Subcutaneous abdominal adipose tissue (tissue), 5 donors: ENCODE measurements around the gene TOB1.

Experiments used
- H3K27ac ChIP-seq: one replicate; pipeline ENCODE4 v1.7.0; 2013; ENCODE audit warnings: low read depth, mild to moderate bottlenecking, inconsistent platforms, low read length, moderate library complexity
- H3K27me3 ChIP-seq, 5 donors: one replicate each; pipeline ENCODE4 v1.7.0; 2013; ENCODE audit warnings: low read length in 5 of 5, inconsistent platforms in 1 of 5; ENCODE audit not compliant: control insufficient read depth in 5 of 5, insufficient read depth in 4 of 5
- H3K36me3 ChIP-seq, 5 donors: one replicate each; pipeline ENCODE4 v1.7.0; 2013; ENCODE audit warnings: low read length in 5 of 5; ENCODE audit not compliant: control insufficient read depth in 5 of 5, insufficient read depth in 5 of 5
- H3K4me1 ChIP-seq, 5 donors: one replicate each; pipeline ENCODE4 v1.7.0; 2013; ENCODE audit warnings: low read length in 5 of 5, mild to moderate bottlenecking in 3 of 5, moderate library complexity in 1 of 5; ENCODE audit not compliant: control insufficient read depth in 5 of 5, insufficient read depth in 5 of 5
- H3K4me3 ChIP-seq, 5 donors: one replicate each; pipeline ENCODE4 v1.7.0; 2013; ENCODE audit warnings: low read length in 5 of 5, low read depth in 1 of 5
- H3K9ac ChIP-seq, 5 donors: one replicate each; pipeline ENCODE4 v1.7.0; 2013; ENCODE audit warnings: low read length in 5 of 5, mild to moderate bottlenecking in 4 of 5, moderate library complexity in 3 of 5
- H3K9me3 ChIP-seq, 5 donors: one replicate each; pipeline ENCODE4 v1.7.0; 2013; ENCODE audit warnings: low read length in 5 of 5; ENCODE audit not compliant: control insufficient read depth in 5 of 5
- donor health status: healthy.
- donor health status: healthy.
- donor health status: healthy.
- donor health status: healthy.
- donor health status: healthy.

TOB1 gene

DNA sequence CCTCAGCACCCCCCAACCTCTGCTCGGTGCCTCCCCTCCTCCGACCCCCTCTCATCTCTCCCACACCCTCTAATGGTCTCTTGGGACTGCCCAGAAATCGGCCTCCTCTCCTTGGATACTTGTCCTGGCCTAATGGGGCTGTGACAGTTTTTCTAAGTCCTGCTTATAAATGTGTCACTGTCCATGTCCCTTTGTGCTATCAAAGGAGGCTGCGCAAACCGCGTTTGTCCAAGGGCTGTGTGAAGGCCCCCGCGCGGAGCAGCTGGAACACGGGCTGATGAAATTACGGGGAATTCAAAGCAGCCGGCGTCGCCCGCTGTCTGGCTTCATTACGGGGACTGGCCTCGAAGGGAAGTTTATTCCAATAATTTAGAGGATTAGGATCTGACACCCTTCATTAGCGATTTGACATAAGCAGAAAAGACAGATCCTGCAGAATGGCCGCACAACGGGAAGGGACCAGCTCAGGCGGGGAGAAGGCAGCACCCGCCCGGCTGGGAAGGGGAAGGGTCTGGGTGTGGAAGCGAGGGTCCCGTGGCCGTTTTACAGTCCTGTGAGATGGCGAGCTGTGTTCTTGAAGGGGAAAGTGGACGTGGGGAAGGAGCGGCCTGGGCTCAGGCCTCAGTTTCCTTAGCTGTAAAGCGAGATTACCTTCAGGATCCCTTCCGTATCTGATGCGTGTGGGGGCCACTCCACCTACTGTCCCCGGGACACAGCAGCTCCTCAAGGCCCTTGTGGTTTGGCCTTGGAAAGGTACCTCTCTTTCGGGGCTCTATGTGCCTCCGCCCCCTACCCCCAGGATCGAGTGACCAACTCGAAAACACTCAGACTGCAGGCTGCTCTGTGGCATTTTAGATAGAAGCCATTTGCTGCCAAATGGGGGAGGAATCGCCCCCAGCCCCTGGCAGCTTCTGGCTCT lies 32.4 kb downstream of the TOB1 start:
- H3K9me3 ChIP-seq, result no peaks in the 10 kb centered on the region
- H3K4me3 ChIP-seq, result no peak overlapping the region
- H3K36me3 ChIP-seq, result no peaks in the 10 kb centered on the region
- peaks cover 2 to 22% (median 13%) of the 10 kb centered on the region in 5 donors for H3K4me1 ChIP-seq
- peaks cover 0 to 17% (median 4%) of the 10 kb centered on the region in 5 donors for H3K27me3 ChIP-seq
- no peak overlapping the region for H3K27ac ChIP-seq
- H3K9ac ChIP-seq, result no peak overlapping the region

- Histone ChIP-seq H3K27ac (no peak overlapping the region), H3K4me1 (peaks cover 2 to 23% (median 13%) of the 10 kb centered on the region in 5 donors), H3K27me3 (peaks cover 0 to 17% (median 4%) of the 10 kb centered on the region in 5 donors), H3K9ac (no peak overlapping the region), H3K4me3 (no peak overlapping the region), H3K9me3 (no peaks in the 10 kb centered on the region), H3K36me3 (no peaks in the 10 kb centered on the region)
Measured at GRCh38 chr17:50832864-50833381, 33.2 kb downstream of the TOB1 start.

- peaks cover 2 to 23% (median 13%) of the 10 kb centered on the region in 5 donors for H3K4me1 ChIP-seq
- no peak overlapping the region for H3K4me3 ChIP-seq
- H3K27me3 ChIP-seq, result peaks cover 0 to 17% (median 4%) of the 10 kb centered on the region in 5 donors
- no peaks in the 10 kb centered on the region for H3K36me3 ChIP-seq
- H3K27ac ChIP-seq, result no peak overlapping the region
- H3K9me3 ChIP-seq, result no peaks in the 10 kb centered on the region
- no peak overlapping the region for H3K9ac ChIP-seq
Measured at GRCh38 chr17:50832267-50832863, 33.8 kb downstream of the TOB1 start.

DNA sequence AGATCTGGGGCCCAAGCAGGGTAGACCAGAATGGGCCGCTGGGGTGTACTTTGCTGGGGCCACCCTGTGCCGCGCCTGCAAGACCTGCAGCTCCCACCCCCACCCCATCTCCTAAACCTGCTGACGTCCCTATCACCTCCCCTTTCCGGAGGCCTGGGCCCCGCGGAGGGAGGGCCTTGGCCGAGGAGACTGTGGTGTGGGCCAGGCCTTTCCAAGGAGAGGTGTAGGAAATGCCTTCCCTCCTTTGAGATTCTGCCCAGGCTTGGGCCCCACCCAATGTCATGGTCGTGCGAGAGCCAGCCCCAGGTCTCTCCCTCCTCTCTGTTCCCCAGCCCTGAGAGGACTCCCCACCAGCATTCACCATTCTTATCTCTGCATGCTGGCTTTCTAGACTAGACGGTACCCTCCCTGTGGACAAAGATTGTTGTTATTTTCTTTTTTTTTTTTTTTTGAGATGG lies 34.7 kb downstream of the TOB1 start:
- H3K9ac ChIP-seq, result no peak overlapping the region
- peaks cover 0 to 17% (median 4%) of the 10 kb centered on the region in 5 donors for H3K27me3 ChIP-seq
- H3K4me1 ChIP-seq, result peaks cover 2 to 23% (median 13%) of the 10 kb centered on the region in 5 donors
- H3K9me3 ChIP-seq, result no peaks in the 10 kb centered on the region
- no peaks in the 10 kb centered on the region for H3K36me3 ChIP-seq
- no peak overlapping the region for H3K4me3 ChIP-seq
- no peak overlapping the region for H3K27ac ChIP-seq

DNA sequence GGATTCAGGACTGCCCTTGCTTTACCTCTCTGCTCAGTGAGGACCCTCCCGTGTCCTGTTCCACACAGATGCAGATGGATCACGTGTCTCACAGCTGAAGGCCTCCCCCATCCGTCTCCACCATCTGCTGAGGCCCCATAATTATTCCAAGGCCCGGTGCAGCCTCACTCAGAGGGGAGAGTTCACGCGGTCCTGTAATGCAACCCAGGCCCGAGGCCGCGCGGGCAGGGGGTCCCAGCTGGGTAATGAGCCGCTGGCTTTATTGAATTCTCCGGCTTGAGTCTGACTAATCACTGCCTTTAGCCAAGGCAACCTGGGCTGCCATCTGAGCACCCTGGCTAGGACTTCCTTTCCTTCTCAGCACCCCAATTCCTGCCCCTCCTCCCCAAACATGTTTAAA lies 35.2 kb downstream of the TOB1 start:
- H3K36me3 ChIP-seq, result no peaks in the 10 kb centered on the region
- no peaks in the 10 kb centered on the region for H3K9me3 ChIP-seq
- H3K4me1 ChIP-seq, result peaks cover 2 to 23% (median 13%) of the 10 kb centered on the region in 5 donors
- no peak overlapping the region for H3K9ac ChIP-seq
- peaks cover 0 to 17% (median 4%) of the 10 kb centered on the region in 5 donors for H3K27me3 ChIP-seq
- H3K27ac ChIP-seq, result no peak overlapping the region
- H3K4me3 ChIP-seq, result no peak overlapping the region

- no peak overlapping the region for H3K27ac ChIP-seq
- peaks cover 0 to 13% (median 4%) of the 10 kb centered on the region in 5 donors for H3K27me3 ChIP-seq
- no peak overlapping the region for H3K9ac ChIP-seq
- no peaks in the 10 kb centered on the region for H3K9me3 ChIP-seq
- no peaks in the 10 kb centered on the region for H3K36me3 ChIP-seq
- H3K4me3 ChIP-seq, result no peak overlapping the region
- H3K4me1 ChIP-seq, result peaks cover 2 to 23% (median 10%) of the 10 kb centered on the region in 5 donors
Measured at GRCh38 chr17:50830352-50830751, 35.8 kb downstream of the TOB1 start.

GRCh38 chr17:50829332-50829731 lies 36.8 kb downstream of the TOB1 start:
- Histone ChIP-seq H3K36me3 (no peaks in the 10 kb centered on the region), H3K27ac (no peak overlapping the region), H3K27me3 (peaks cover 0 to 6% (median 2%) of the 10 kb centered on the region in 5 donors), H3K9ac (no peak overlapping the region), H3K4me3 (no peak overlapping the region), H3K4me1 (peaks cover 0 to 15% (median 0%) of the 10 kb centered on the region in 5 donors), H3K9me3 (peaks cover 0 to 3% (median 0%) of the 10 kb centered on the region in 5 donors)

GRCh38 chr17:50828508-50829170 lies 37.5 kb downstream of the TOB1 start:
- no peak overlapping the region for H3K4me3 ChIP-seq
- H3K36me3 ChIP-seq, result no peaks in the 10 kb centered on the region
- H3K4me1 ChIP-seq, result peaks cover 0 to 15% (median 0%) of the 10 kb centered on the region in 5 donors
- peaks cover 0 to 3% (median 0%) of the 10 kb centered on the region in 5 donors for H3K9me3 ChIP-seq
- no peak overlapping the region for H3K27ac ChIP-seq
- peaks cover 0 to 4% (median 0%) of the 10 kb centered on the region in 5 donors for H3K27me3 ChIP-seq
- H3K9ac ChIP-seq, result no peak overlapping the region

DNA sequence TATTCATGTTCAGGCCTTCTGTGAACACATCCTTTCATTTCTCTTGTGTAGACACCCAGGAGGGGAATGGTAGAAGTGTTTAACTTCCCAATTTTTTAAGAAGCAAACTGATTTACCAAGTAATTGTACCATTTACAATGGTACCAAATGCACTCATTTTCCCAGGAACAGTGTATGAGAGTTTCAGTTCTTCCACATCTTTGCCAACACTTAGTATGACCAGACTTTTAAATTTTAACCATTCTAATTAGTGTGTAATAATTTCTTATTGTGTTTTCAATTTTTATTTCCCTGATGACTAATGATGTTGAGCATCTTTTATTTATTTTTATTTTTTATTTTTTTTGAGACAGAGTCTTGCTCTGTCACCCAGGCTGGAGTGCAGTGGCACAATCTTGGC lies 41.0 kb downstream of the TOB1 start:
- Histone ChIP-seq H3K36me3 (no peaks in the 10 kb centered on the region), H3K9me3 (peaks cover 0 to 3% (median 0%) of the 10 kb centered on the region in 5 donors), H3K27me3 (no peaks in the 10 kb centered on the region), H3K4me3 (no peak overlapping the region), H3K27ac (no peak overlapping the region), H3K9ac (no peak overlapping the region), H3K4me1 (peaks cover 0 to 10% (median 0%) of the 10 kb centered on the region in 5 donors)
